WTC11 (cell line): Measurements from ENCODE around the gene CHRNB4. TPM values are rescaled to one million over a fixed set of nuclear protein-coding genes. Genes with fewer than 3 reads are reported as not detected.

Experiments
- ATAC-seq: fragments of 200-7000 bp; cut with Tn5 transposase; 2 replicates; pipeline ENCODE4 v1.10.0; 2021; ENCODE audit warnings: mild to moderate bottlenecking, moderate library complexity
- CTCF ChIA-PET: fragments of 300-600 bp; sonication (Branson Sonifier 250); formaldehyde crosslinking; loops from one replicate; lab custom pipeline; 2021; ENCODE audit warnings: antibody characterized with exemption; lab: Charles Lee
- POLR2A ChIA-PET: fragments of 350-600 bp; sonication (Branson Sonifier 250); formaldehyde crosslinking; loops from one replicate; lab custom pipeline; 2021; ENCODE audit warnings: antibody characterized with exemption; lab: Charles Lee
- DNase-seq: peaks from one replicate; pipeline ENCODE4 v3.0.0; 2021; ENCODE audit warnings: low spot score
- H3K27ac Mint-ChIP-seq: 2 replicates; pipeline ENCODE4 v1.8.0; 2021; ENCODE audit warnings: mixed read lengths
- H3K27me3 Mint-ChIP-seq: 2 replicates; pipeline ENCODE4 v1.8.0; 2021; ENCODE audit warnings: low read depth, mild to moderate bottlenecking, moderate library complexity, mixed read lengths
- H3K36me3 Mint-ChIP-seq: 2 replicates; pipeline ENCODE4 v1.8.0; 2021; ENCODE audit warnings: mixed read lengths
- H3K4me1 Mint-ChIP-seq: 2 replicates; pipeline ENCODE4 v1.8.0; 2022; ENCODE audit warnings: mixed read lengths
- H3K4me3 Mint-ChIP-seq: 2 replicates; pipeline ENCODE4 v1.8.0; 2021; ENCODE audit warnings: mild to moderate bottlenecking, moderate library complexity, mixed read lengths
- H3K9me3 Mint-ChIP-seq: 2 replicates; pipeline ENCODE4 v1.8.0; 2021; ENCODE audit warnings: mixed read lengths
- ARID4B ChIP-seq: sonication (generic); formaldehyde crosslinking; IDR thresholded peaks from 2 replicates; pipeline ENCODE4 v1.8.0; 2023; ENCODE audit warnings: missing genetic modification reagents, mild to moderate bottlenecking, borderline replicate concordance
- ATF2 ChIP-seq: sonication (generic); formaldehyde crosslinking; IDR thresholded peaks from 2 replicates; pipeline ENCODE4 v1.8.1; 2022; ENCODE audit warnings: low read depth, missing genetic modification reagents, borderline replicate concordance
- ELF4 ChIP-seq: sonication (generic); formaldehyde crosslinking; IDR thresholded peaks from 2 replicates; pipeline ENCODE4 v1.8.1; 2022; ENCODE audit warnings: low read depth, mild to moderate bottlenecking, moderate library complexity, missing genetic modification reagents
- GTF2I ChIP-seq: fragments of 250-450 bp; sonication (Bioruptor Pico); conservative IDR thresholded peaks from 2 replicates; pipeline ENCODE4 v1.4.0; 2021; ENCODE audit warnings: mild to moderate bottlenecking
- IRF2 ChIP-seq: sonication (generic); formaldehyde crosslinking; IDR thresholded peaks from 2 replicates; pipeline ENCODE4 v1.8.0; 2022; ENCODE audit warnings: low read depth, missing genetic modification reagents, borderline replicate concordance
- NFATC4 ChIP-seq: fragments of 250-450 bp; sonication (Bioruptor Pico); IDR thresholded peaks from 2 replicates; pipeline ENCODE4 v1.9.0; 2021; ENCODE audit warnings: mild to moderate bottlenecking
- RELA ChIP-seq: sonication (generic); formaldehyde crosslinking; IDR thresholded peaks from 2 replicates; pipeline ENCODE4 v1.8.1; 2022; ENCODE audit warnings: missing genetic modification reagents, mild to moderate bottlenecking, borderline replicate concordance
- SP1 ChIP-seq: sonication (generic); formaldehyde crosslinking; conservative IDR thresholded peaks from 2 replicates; pipeline ENCODE4 v1.8.1; 2022; ENCODE audit warnings: missing genetic modification reagents
- ZNF121 ChIP-seq: sonication (generic); formaldehyde crosslinking; IDR thresholded peaks from 2 replicates; pipeline ENCODE4 v1.8.0; 2023; ENCODE audit warnings: missing genetic modification reagents
- ZNF138 ChIP-seq: sonication (generic); formaldehyde crosslinking; conservative IDR thresholded peaks from 2 replicates; pipeline ENCODE4 v1.8.1; 2022; ENCODE audit warnings: mild to moderate bottlenecking, moderate library complexity, missing genetic modification reagents
- ZNF263 ChIP-seq: sonication (generic); formaldehyde crosslinking; IDR thresholded peaks from 2 replicates; pipeline ENCODE4 v1.8.1; 2022; ENCODE audit warnings: low read depth, mild to moderate bottlenecking, moderate library complexity, missing genetic modification reagents
- ZNF425 ChIP-seq: fragments of 250-450 bp; sonication (Bioruptor Pico); conservative IDR thresholded peaks from 2 replicates; pipeline ENCODE4 v1.9.0; 2021; ENCODE audit warnings: mild to moderate bottlenecking
- ZNF512 ChIP-seq: sonication (generic); formaldehyde crosslinking; IDR thresholded peaks from 2 replicates; pipeline ENCODE4 v1.8.1; 2022; ENCODE audit warnings: missing genetic modification reagents, borderline replicate concordance
- total RNA-seq: library from RNA; stranded (reverse); gene quantifications from 3 replicates; pipeline ENCODE4 v1.2.3, GENCODE V29; 2021

CHRNB4 gene
- total RNA-seq, 1 experiment from 2014 or later: 10.1 TPM

GRCh38 chr15:78662028-78662427, 21.0 kb upstream of the CHRNB4 start:
- DNase-seq: no peak
- Mint-ChIP-seq H3K4me1 (peaks cover 8% of the 10 kb centered on the region), H3K36me3 (0 out of 2 replicates have a peak, but pooled peaks cover 3% of the 10 kb centered on the region), H3K27ac (no peak overlapping the region), H3K9me3 (0 out of 2 replicates have a peak, but pooled peaks cover 2% of the 10 kb centered on the region)
- CTCF ChIA-PET: no interaction called here
- no peak for ATAC-seq
- TF ChIP-seq SP1 (CRISPR knock-in tag) (no peak), ZNF138 (CRISPR knock-in tag) (no peak), ARID4B (CRISPR knock-in tag) (no peak), ELF4 (CRISPR knock-in tag) (no peak), ATF2 (CRISPR knock-in tag) (no peak), IRF2 (no peak), GTF2I (CRISPR knock-in tag) (no peak), RELA (no peak)
- TF ChIP-seq, all 79 proteins: peak for 0
- POLR2A ChIA-PET: no interaction called here
- Mint-ChIP-seq H3K4me3 (no peak overlapping the region), H3K27me3 (peaks cover 16% of the 10 kb centered on the region)

- ChIA-PET CTCF (interaction anchor here (1.0 to 1.3 kb wide), 2 partner anchors 23 to 49 kb away, joined by 3 read pairs; no protein-coding TSS in a partner anchor), POLR2A (no interaction called here)
- DNase-seq: no peak
- 0 out of 2 replicates have a peak, but pooled peaks cover 3% of the 10 kb centered on the region for H3K36me3 Mint-ChIP-seq
- no peak overlapping the region for H3K4me3 Mint-ChIP-seq
- ATAC-seq: no peak
- H3K4me1 Mint-ChIP-seq: peaks cover 8% of the 10 kb centered on the region
- TF ChIP-seq ZNF512 (no peak), ZNF121 (0 out of 2 replicates have a peak, but pooled peaks have one; percentile 5)
- peaks cover 9% of the 10 kb centered on the region for H3K27me3 Mint-ChIP-seq
- 0 out of 2 replicates have a peak, but pooled peaks cover 2% of the 10 kb centered on the region for H3K9me3 Mint-ChIP-seq
- H3K27ac Mint-ChIP-seq: no peak overlapping the region
Measured at GRCh38 chr15:78661001-78661400, 20.0 kb upstream of the CHRNB4 start.

- H3K4me1 Mint-ChIP-seq: peaks cover 8% of the 10 kb centered on the region
- ChIA-PET POLR2A (no interaction called here), CTCF (interaction anchor here (0.6 to 1.3 kb wide), 3 partner anchors 22 to 104 kb away, joined by 3 read pairs; no protein-coding TSS in a partner anchor)
- 0 out of 2 replicates have a peak, but pooled peaks cover 3% of the 10 kb centered on the region for H3K36me3 Mint-ChIP-seq
- ATAC-seq (peak; percentile 36), DNase-seq (no peak)
- 0 out of 2 replicates have a peak, but pooled peaks cover 2% of the 10 kb centered on the region for H3K9me3 Mint-ChIP-seq
- H3K27ac Mint-ChIP-seq: no peak overlapping the region
- peaks cover 4% of the 10 kb centered on the region for H3K27me3 Mint-ChIP-seq
- TF ChIP-seq ZNF263 (CRISPR knock-in tag): no peak
- no peak for TF ChIP-seq NFATC4 (CRISPR knock-in tag)
- TF ChIP-seq ZNF425: no peak
- H3K4me3 Mint-ChIP-seq: no peak overlapping the region
Measured at GRCh38 chr15:78660584-78660983, 19.6 kb upstream of the CHRNB4 start.
